GM12864 (cell line): ENCODE results near the gene KLHL35.

ENCODE experiments used
- DNase-seq: peaks from one replicate; pipeline ENCODE4 v3.0.0-alpha.2; 2011; ENCODE audit warnings: low read depth
- H3K4me3 ChIP-seq: 2 replicates; pipeline ENCODE4 v1.5.1; 2011; ENCODE audit warnings: mild to moderate bottlenecking, low read depth, low read length, control low read depth
- TF ChIP-seq, protein P1 (sequence below): IDR thresholded peaks from 2 replicates; pipeline ENCODE4 v1.5.1; 2011; ENCODE audit warnings: low read depth, mild to moderate bottlenecking, moderate library complexity, low read length, control low read depth, inconsistent platforms; ENCODE audit errors: missing control alignments

KLHL35 gene, protein sequence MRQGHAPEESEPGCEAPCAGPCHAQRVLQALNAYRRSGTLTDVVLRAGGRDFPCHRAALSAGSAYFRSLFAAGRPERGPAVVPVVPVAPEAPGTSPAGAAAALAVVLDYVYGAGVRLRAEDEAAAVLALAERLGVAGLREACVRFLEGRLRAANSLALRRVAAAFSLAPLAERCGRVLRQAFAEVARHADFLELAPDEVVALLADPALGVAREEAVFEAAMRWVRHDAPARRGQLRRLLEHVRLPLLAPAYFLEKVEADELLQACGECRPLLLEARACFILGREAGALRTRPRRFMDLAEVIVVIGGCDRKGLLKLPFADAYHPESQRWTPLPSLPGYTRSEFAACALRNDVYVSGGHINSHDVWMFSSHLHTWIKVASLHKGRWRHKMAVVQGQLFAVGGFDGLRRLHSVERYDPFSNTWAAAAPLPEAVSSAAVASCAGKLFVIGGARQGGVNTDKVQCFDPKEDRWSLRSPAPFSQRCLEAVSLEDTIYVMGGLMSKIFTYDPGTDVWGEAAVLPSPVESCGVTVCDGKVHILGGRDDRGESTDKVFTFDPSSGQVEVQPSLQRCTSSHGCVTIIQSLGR

DNA sequence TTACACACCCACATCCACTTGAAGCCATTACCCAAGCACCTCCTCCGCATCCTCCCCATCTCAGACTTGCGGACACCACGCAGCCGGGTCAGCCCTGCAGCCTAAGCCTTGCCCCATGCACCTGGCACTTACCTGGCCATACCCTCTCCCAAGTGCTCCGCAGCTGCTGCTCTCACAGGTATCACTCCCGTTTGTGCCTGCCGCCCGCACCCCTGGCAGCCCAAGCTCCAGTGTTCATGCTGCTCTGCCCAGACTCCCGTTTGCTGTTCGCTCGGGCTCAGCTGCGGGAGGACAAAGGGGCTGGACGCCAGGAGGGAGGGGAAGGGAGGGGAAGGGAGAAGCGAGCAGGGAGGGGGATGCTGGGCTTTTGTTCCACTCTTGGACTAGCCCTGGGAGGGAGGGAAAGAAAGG lies at the start of gene KLHL35:
TSS of gene KLHL35 (minus strand) at position 293 of the 411 bp plus-strand sequence. CDS start 2,574 bp downstream, outside the sequence.
- DNase-seq: no peak
- TF ChIP-seq, protein P1, sequence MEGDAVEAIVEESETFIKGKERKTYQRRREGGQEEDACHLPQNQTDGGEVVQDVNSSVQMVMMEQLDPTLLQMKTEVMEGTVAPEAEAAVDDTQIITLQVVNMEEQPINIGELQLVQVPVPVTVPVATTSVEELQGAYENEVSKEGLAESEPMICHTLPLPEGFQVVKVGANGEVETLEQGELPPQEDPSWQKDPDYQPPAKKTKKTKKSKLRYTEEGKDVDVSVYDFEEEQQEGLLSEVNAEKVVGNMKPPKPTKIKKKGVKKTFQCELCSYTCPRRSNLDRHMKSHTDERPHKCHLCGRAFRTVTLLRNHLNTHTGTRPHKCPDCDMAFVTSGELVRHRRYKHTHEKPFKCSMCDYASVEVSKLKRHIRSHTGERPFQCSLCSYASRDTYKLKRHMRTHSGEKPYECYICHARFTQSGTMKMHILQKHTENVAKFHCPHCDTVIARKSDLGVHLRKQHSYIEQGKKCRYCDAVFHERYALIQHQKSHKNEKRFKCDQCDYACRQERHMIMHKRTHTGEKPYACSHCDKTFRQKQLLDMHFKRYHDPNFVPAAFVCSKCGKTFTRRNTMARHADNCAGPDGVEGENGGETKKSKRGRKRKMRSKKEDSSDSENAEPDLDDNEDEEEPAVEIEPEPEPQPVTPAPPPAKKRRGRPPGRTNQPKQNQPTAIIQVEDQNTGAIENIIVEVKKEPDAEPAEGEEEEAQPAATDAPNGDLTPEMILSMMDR: no peak
- no peak within 1 kb of the TSS for H3K4me3 ChIP-seq

DNA sequence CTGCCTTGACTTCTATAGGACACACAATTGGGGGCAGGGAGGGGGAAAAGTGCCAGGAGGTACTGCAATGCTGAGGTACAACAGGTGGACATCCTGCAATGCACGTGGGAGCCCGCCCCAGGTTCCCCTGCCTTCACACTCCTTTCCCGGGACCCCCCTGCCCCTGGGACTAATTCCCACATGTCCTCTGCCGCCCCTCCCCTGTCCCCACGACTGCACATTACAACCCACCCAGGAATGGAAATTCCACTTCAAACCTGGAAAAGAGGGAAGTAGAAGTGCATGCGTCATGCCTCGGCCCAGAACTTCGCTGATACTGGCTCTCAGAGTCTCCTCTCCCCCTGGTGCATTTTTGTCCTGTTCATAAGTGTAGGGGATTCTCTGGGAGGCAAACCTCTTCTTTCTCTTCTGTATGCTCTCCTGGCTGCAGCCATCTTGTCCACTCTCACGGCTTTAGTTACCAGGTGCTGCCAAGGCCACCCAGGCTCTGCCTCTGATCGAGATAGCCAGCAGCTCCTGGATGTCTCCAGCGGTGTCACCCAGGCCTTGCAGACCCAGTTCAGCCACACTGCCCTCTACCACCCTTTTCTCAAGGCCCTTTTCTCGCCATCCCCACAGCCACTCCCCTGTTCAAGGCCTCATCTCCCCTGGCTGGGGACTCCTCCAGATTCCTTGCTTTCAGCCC lies 49.1 kb upstream of the KLHL35 start:
- DNase-seq: no peak
- TF ChIP-seq, protein P1: no peak
- no peak overlapping the region for H3K4me3 ChIP-seq

DNA sequence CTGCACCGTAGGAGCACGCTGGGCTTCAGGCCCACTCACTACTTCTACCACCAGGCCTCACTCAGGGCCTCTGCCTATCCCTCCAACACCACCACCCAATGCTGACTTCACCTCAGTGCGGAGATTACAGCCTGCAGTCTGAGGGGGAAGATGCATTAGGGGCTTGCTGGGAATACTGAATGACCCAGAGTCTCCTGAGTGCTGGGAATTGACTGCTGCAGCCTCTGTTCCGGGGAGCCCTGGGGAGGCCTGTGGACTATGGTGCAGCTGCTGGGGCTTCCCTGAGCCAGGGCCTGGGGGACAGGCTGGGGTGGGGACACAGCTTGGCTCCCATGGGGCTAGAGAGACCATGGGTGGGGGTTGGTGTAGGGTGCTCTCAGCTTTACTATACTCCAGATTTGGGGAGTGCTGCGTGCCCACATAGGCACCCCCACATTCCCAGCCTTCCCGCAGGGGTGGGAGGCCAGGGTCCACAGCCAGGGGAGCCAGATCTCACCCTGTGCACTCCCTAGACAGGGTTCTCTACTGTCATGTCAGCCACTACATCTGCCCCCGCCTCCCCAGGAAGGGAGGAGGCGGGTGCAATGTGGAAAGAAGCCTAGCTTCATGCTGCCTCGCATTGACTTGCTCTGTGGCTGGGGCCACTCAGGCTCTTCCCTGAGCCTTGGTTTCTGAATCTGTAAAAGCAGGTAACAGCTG lies 48.4 kb upstream of the KLHL35 start:
- no peak for DNase-seq
- TF ChIP-seq, protein P1: no peak
- no peak overlapping the region for H3K4me3 ChIP-seq

DNA sequence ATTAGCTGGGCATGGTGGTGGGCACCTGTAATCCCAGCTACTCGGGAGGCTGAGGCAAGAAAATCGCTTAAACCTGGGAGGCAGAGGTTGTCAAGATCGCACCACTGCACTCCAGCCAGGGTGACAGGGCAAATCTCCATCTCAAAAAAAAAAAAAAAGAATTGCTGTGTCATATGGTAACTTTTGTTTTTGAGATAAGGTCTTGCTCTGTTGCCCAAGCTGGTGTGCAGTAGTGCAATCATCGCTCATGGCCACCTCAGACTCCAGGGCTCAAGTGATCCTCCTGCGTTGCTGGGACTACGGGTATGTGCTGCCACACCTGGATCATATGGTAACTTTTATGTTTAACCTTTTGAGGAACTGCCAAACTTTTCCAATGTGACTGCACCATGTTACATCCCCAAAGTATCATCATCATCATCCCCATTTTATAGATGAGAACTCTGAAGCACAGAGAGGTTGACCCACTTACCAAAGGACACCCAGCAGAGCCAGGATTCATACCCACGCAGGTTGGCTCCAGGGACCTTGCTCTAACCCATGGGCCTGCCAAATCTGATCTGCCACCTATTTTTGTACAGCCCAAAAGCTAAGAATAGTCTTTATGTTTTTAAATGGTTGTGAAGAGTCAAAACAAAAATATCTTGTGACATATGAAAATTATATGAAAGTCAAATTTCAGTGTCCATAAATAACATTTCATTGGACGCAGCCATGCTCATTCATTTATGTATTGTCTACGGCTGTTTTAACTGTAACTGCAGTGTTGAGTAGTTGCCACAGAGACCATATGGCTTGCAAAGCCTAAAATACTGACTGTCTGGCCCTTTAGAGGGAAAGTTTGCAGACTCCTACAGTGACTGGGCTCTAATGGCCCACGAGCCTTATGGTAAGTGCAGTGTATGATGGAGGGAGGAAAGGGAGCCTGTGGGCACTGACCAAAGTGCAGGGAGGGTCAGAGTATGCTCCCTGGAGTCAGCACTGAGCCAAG lies 47.5 kb upstream of the KLHL35 start:
- no peak overlapping the region for H3K4me3 ChIP-seq
- no peak for DNase-seq
- TF ChIP-seq, protein P1: no peak

DNA sequence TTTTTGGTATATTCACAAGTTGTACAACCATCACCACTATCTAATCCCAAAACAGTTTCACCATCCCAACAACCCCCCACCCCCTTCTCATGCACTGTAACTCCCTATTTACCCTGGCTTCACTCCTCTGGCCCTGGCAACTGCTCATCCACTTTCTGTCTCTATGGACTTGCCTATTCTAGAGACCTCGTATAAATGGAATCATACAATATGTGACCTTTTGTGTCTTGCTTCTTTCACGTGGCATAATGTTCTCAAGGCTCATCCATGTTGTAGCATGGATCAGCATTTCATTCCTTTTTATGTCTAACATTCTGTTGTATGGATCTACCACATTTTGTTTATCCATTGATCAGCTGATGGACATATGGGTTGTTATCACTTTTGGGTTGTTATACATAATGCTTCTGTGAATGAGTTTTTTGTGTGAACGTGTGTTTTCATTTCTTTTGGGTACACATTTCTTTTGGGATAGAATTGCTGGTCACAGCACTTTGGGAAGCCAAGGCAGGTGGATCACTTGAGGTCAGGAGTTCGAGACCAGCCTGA lies 46.7 kb upstream of the KLHL35 start:
- no peak for DNase-seq
- no peak overlapping the region for H3K4me3 ChIP-seq
- TF ChIP-seq, protein P1: no peak
